Stimulated activated CD8-positive, alpha-beta memory T cell treated with anti-CD3 and anti-CD28 coated beads, Interleukin-15, amount 100 ng/mL, for 24 hours (primary cell): ENCODE data around the gene RPLP2.
A peak's percentile ranks its signal among the peaks of the same experiment; 100 is the strongest.

ENCODE experiments used
- DNase-seq: peaks from one replicate; pipeline ENCODE4 v3.0.0-alpha.2; 2020; ENCODE audit warnings: low read depth

The RPLP2 gene

GRCh38 chr11:809287-810039 lies at the start of gene RPLP2:
Gene RPLP2 (plus strand): TSS chr11:809967. CDS start chr11:810235, 268 bp downstream.
- peak; percentile 98 for DNase-seq

GRCh38 chr11:760236-760635 lies 49.5 kb upstream of the RPLP2 start:
- DNase-seq = no peak

GRCh38 chr11:761526-762108 lies 48.1 kb upstream of the RPLP2 start:
- no peak for DNase-seq

GRCh38 chr11:762421-763072 lies 47.2 kb upstream of the RPLP2 start:
- no peak for DNase-seq

- DNase-seq = no peak
Measured at GRCh38 chr11:763073-763463, 46.7 kb upstream of the RPLP2 start.

GRCh38 chr11:763549-764321 lies 46.0 kb upstream of the RPLP2 start:
- DNase-seq = no peak

- no peak for DNase-seq
Measured at GRCh38 chr11:764322-765024, 45.3 kb upstream of the RPLP2 start.

- DNase-seq = peak; percentile 31
Measured at GRCh38 chr11:765025-765801, 44.6 kb upstream of the RPLP2 start.

- DNase-seq = no peak
Measured at GRCh38 chr11:765802-766091, 44.0 kb upstream of the RPLP2 start.

GRCh38 chr11:766106-766935 lies 43.4 kb upstream of the RPLP2 start:
- DNase-seq = no peak

GRCh38 chr11:766936-767210 lies 42.9 kb upstream of the RPLP2 start:
- DNase-seq = no peak

GRCh38 chr11:767238-767637 lies 42.5 kb upstream of the RPLP2 start:
- DNase-seq = no peak

- no peak for DNase-seq
Measured at GRCh38 chr11:769887-770641, 39.7 kb upstream of the RPLP2 start.

- DNase-seq = no peak
Measured at GRCh38 chr11:770642-771616, 38.8 kb upstream of the RPLP2 start.

GRCh38 chr11:771617-772204 lies 38.1 kb upstream of the RPLP2 start:
- DNase-seq = no peak

GRCh38 chr11:772429-773390 lies 37.1 kb upstream of the RPLP2 start:
- DNase-seq = no peak

GRCh38 chr11:773425-773824 lies 36.3 kb upstream of the RPLP2 start:
- DNase-seq = no peak
